GM21825 (cell line): Measurements from ENCODE around the gene TPSB2.

ENCODE experiments used
- ATAC-seq: cut with Tn5 transposase; IDR thresholded peaks from one replicate; pipeline ENCODE4 v1.9.1; 2021; ENCODE audit warnings: mild to moderate bottlenecking, moderate library complexity; ENCODE audit not compliant: unreplicated experiment

TPSB2 gene

DNA sequence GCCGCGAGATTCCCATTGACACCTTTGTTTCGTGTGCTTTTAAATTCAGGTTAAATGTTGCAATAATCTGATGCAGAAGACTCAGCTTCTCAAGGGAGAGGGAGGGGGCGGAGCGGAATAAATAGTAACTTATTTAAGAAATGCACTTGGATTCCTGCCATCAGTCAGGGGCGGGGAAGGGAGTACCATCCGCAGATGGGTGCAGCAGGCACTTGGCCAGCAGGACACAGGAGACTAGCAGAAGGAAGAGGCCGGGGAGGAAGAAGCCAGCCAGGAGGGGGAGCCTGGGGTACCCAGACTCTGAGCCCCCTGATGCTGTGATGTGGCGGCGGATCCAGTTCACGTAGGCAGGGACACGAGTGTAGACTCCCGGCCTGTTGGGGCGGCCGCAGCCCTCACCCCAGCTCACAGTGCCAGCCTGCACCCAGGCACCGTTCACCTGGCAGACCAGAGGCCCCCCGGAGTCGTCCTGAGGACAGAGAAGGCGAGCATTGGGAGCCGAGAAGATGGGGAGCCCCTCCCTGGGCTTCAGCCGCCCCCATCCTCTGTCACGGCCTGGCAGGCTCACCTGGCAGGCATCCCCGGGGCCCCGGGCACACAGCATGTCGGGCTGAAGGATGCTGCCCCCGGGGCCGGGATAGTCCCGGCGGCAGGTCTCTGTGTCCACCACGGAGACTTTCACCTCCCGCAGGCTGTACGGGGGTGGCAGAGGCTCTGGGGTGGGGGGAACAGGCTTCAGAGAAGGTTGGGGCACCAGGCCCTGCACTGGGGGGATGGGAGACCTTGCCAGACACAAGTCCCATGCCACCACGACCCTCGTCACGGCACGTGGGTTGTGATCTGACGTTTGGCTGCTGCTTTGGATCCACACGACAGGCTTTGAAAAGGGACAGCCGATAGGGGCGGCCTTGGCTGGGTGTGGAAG is 8.1 kb downstream of the TPSB2 start:
- ATAC-seq = no peak

DNA sequence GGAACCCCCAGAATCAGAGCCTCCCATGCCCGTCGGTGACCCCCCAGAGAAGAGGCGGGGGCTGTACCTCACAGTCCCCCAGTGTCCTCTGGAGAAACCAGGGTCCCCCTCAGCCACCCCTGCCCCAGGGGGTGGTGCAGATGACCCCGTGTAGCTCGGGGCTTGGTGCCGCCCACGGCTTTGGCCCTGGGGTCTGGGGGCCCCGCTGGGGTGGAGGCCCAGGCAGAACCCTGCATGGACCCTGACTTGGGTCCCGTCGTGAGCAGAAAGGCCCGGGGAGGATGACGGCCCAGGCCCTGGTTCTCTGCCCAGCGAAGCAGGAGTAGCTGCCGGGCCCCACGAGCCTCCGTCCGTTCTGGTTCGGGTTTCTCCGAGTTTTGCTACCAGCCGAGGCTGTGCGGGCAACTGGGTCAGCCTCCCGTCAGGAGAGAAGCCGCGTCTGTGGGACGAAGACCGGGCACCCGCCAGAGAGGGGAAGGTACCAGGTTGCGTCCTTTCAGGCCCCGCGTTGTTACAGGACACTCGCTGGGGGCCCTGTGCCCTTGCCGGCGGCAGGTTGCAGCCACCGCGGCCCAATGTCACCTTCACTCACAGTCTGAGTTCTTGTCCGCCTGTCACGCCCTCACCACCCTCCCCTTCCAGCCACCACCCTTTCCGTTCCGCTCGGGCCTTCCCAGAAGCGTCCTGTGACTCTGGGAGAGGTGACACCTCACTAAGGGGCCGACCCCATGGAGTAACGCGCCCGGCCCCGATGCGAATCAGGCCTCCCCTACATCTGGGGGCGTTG is 8.9 kb downstream of the TPSB2 start:
- ATAC-seq = no peak

DNA sequence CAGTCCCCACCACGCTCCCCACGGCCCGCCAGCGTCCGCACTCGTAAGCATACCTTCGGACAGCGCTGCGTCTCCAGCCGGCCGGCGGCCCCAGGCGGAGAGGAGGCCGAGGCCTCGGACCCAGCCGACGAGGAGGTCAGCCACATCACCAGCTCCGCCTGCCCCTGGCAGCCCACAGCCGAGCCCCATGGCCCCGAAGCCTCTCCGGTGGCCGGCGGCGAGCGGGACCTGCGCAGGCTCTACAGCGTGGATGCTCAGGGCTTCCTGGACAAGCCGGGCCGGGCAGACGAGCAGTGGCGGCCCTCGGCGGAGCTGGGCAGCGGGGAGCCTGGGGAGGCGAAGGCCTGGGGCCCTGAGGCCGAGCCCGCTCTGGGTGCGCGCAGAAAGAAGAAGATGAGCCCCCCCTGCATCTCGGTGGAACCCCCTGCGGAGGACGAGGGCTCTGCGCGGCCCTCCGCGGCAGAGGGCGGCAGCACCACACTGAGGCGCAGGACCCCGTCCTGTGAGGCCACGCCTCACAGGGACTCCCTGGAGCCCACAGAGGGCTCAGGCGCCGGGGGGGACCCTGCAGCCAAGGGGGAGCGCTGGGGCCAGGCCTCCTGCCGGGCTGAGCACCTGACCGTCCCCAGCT is 9.8 kb downstream of the TPSB2 start:
- no peak for ATAC-seq

DNA sequence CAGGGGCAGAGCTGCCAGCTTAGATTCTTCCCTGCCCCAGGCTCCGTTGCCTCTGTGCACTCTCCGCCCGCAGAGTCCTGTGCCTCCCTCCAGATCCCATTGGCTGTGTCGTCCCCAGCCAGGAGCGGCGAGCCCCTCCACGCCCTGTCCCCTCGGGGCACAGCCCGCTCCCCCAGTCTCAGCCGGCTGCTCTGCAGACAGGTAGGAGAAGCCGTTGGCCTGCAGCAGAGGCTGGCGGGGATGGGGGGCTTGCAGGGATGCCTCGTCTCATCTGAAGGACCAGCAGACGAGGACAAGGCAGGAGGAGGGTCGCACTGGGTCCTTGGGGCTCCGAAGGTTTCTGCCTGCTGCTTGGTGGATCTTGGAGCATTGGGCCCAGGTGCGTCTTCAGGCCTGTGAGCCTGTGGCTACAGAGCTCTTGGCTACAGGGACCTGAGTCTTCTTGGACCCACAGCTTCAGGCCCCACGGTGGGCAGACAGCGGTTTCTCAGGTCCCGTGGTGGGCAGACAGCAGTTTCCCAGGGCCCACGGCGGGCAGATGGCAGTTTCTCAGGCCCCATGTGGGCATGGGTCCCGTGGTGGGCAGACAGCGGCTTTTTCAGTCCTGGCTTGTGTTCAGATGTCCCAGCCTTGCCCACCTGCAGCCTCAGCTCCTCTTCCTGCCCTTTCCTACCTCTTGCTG is 10.9 kb downstream of the TPSB2 start:
- no peak for ATAC-seq

DNA sequence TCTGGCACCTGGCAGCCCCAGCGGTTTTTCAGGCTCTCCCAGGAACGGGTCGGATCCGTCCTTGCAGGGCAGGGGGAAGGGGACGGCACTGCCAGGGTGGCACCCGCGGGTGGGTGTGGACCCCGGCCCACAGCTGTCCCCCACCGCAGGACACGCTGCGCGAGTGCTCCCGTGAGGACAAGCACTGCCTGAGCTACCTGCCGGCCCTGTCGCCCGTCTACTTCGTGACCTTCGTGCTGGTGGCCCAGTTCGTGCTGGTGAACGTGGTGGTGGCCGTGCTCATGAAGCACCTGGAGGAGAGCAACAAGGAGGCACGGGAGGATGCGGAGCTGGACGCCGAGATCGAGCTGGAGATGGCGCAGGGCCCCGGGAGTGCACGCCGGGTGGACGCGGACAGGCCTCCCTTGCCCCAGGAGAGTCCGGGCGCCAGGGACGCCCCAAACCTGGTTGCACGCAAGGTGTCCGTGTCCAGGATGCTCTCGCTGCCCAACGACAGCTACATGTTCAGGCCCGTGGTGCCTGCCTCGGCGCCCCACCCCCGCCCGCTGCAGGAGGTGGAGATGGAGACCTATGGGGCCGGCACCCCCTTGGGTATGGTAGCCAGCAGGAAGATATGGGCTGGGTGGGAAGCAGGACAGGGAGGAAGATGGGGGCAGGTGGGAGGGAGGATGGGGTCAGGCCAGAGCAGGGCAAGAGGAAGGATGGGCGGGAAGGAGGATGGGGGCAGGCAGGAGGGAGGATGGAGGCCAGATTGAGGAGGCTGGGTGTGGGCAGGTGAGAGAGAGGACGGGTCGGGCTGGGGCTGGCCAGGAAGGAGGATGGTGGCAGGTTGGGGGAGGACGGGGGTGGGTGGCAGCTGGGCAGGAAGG is 11.7 kb downstream of the TPSB2 start:
- ATAC-seq = no peak

DNA sequence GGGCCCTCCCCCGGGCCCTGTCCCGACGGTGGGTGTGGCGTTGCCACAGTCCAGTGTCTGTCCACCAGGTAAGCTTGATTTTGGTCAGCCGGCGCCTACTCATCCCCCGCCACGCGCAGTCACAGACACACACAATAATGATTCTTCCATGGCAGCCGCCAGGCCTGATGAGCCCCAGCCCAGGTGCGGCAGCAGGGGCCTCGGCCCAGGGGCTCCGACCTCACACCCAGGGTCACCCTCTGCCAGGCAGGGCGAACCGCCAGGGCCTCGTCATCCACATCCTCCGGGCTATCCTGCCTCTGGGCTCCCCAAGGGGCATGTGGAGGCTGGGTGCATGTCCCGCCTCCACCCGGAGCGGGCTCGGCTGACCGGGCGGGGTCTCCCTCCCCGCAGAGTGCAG is 12.5 kb downstream of the TPSB2 start:
- ATAC-seq = no peak

DNA sequence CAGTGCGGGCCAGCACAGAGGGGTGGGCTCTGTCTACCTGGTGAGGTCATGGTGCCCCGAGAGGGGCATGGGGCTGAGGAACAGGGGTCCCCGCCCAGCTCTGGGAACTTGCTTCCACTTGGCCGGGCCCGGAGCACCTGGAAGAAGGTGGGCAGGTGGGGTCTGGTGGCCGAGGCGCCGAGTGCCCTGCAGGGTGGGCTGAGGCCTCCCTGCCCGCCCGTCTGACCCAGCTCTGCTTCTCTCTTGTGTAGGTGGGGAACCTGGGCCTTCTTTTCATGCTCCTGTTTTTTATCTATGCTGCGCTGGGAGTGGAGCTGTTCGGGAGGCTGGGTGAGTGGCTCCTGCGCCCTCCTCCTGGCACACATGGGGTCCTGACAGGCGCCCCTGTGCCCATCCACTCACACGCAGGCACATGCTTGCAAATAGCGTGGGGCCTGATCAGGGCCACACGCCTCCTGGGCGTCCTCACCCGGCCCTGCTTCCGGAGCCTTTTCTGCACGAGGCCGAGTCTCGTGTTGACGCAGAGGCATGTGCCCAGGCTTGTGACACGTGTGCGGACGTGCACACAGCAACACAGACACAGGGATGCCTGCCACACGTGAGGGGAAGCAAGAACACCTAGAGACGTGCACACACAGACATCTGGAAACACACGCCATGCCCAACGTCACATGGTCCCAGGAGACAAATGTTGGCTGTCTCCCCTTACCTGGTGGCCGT is 13.1 kb downstream of the TPSB2 start:
- ATAC-seq = no peak

DNA sequence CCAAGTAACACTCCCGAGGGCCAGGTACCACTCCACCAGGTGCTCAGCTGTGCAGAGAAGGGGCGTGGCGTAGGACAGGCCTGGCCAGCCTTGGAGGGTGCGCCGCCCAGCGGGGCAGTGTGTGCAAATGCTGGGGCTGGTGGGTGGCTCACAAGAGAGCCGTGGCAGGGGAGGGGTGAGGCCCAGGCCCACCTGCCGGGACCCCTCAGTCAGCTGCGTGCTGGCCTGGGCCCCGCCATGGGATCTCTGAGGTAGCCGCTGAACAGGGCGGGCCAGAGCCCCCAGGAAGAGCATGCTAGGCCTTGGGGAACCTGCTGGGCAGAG is 13.7 kb downstream of the TPSB2 start:
- no peak for ATAC-seq

DNA sequence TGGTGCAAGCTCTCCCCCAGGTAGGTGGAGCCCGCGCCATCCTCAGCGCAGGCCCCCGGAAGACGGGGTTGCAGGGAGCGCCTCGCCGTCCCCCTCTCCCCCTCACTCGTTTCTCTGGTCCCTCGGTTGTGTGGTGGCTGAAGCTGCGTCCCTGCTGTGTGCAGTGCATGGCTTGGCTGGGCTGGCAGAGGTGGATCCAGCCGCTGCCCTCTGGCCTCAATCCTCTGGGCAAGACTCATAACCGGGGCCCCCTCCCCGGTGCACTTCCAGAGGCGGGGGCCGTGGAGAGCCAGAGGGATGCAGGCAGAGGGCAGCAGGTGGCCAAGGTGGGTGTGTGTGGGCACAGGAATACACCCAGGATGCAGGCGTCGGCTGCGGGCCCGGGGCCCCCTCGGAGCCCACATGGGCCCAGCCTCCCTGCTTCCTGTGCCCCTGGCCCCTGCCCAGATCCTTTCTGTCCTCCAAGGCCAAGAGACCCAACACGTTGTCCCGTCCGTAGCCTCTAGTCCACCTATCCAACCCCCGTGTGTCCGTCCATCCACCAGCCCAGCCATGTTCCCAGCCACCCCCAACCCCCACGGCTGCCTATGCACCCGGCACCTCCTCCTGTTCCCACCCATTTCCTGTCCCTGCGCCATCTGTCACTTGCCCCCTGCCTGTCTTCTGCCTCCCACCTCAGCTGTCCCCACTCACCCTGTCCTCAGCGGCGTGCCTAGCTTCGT is 14.2 kb downstream of the TPSB2 start:
- no peak for ATAC-seq

DNA sequence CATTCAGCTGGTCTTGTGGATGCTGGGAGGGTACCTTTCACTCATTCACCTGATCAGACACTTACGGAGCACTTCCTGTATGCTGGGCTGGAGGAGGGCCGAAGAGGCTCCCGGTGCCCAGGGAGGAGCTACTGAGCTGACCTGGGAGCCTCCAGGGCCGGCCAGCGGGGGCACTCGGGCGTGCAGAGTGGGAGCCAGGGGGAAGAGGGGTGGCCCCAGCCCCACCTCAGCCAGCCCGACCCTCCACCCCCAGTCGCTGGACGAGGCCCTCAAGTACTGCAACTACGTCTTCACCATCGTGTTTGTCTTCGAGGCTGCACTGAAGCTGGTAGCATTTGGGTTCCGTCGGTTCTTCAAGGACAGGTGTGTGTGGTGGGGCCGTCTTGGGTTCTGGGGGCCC is 15.3 kb downstream of the TPSB2 start:
- ATAC-seq = no peak

DNA sequence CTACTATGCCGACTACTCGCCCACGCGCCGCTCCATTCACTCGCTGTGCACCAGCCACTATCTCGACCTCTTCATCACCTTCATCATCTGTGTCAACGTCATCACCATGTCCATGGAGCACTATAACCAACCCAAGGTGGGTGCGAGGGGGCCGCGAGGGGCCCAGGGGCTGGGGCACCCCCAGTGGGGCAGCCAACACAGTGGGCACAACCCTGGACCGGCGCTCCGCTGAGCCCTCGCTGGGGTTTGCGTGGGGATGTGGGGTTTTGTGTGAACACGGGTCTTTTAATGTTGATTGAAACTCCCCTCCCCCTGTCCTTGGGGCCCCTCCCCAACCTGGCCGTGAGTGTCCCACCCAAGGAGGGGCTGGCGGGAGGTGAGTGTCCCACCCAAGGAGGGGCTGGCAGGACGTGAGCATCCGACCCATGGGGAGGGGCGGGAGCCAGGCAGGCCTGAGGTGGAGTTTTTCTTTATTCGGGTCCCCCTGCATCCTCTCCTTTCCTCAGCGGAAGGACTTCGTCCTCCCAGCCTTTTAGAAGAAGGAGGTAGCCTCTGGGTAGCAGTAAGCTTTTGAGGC is 16.1 kb downstream of the TPSB2 start:
- ATAC-seq = no peak

DNA sequence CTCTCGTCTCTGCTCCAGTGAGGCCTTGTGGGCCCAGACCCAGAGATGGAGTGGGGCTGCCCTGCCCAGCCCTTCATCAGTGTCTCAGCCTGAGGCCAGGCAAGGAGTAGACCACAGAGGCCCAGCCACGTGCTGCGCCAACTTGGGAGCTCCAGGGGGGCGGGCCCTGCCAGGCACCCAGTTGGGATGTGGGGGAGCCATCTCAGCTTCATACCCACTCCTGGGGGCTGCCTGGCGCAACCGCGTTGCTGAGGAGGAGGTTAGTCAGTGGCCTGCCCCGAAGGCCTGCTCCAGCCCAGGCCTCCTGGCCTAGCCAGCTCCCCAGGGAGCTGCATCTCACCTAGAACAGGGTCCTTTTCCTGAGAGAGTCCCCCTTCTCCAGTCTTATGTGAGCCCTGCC is 16.8 kb downstream of the TPSB2 start:
- no peak for ATAC-seq

DNA sequence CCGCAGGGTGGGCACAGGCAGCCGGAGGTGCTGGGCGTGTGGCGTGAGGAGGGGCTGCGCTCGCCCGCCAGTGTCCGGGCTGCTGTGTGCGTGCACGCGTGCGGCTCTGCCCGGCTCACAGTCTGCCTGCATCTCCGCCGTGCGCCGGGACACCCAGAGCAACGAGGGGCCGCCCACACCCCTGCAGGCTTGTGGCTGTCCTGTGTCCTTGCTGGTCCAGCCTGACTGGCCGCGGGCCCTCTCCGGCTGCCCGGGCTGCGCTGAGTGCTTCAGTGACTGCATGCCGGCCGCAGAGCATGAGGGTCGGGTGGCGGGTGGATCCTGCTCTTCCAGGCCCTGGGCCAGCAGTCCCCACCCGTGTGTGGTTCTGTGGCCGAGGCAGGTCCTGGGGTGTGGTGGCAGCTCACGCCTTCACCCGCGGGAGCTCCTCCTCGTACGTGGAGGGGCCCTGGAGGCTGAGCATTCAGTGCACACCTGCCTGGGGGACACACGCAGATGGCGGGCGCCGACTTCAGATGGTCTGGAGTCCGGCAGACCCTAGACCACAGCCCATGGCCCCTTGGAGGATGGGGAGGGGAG is 17.3 kb downstream of the TPSB2 start:
- ATAC-seq = no peak

DNA sequence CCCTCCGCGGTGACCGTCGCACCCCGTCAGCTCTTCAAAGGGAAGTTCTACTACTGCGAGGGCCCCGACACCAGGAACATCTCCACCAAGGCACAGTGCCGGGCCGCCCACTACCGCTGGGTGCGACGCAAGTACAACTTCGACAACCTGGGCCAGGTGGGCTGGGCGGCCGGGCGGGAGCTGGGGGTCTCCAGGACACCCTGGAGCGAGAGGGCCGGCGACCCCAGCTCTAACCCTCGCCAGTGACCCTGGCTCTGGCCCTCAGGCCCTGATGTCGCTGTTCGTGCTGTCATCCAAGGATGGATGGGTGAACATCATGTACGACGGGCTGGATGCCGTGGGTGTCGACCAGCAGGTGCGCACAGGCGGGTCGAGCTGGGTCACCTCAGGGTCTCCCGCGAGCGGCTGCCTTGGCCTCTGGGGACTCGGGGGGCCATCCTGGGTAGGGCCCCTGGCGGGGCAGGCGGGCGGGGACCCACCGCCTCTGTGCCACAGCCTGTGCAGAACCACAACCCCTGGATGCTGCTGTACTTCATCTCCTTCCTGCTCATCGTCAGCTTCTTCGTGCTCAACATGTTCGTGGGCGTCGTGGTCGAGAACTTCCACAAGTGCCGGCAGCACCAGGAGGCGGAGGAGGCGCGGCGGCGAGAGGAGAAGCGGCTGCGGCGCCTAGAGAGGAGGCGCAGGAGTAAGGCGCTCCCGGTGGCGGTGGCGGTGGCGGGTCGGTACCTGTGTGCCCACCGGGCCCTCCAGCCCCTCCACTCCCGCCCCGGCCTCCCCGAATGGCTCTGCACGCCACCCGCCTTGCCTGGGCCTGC is 18.3 kb downstream of the TPSB2 start:
- no peak for ATAC-seq

DNA sequence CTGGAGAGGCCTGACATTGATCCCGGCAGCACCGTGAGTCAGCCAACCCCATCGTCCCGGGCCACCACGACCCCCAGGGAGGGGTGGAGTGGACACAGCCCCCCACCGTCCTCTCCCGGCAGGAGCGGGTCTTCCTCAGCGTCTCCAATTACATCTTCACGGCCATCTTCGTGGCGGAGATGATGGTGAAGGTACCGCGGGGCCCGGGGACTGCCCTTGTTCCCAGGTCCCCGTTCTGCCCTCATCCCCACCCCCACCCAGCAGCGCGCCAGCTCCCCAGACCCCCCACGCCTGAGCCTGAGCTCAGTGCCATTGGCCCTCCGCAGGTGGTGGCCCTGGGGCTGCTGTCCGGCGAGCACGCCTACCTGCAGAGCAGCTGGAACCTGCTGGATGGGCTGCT is 19.5 kb downstream of the TPSB2 start:
- no peak for ATAC-seq

DNA sequence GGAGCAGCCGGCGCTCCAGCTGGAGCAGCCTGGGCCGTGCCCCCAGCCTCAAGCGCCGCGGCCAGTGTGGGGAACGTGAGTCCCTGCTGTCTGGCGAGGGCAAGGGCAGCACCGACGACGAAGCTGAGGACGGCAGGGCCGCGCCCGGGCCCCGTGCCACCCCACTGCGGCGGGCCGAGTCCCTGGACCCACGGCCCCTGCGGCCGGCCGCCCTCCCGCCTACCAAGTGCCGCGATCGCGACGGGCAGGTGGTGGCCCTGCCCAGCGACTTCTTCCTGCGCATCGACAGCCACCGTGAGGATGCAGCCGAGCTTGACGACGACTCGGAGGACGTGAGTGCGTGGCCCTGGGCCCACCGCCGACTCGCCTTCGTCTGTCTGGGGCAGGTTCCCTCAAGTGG is 20.9 kb downstream of the TPSB2 start:
- ATAC-seq = no peak

DNA sequence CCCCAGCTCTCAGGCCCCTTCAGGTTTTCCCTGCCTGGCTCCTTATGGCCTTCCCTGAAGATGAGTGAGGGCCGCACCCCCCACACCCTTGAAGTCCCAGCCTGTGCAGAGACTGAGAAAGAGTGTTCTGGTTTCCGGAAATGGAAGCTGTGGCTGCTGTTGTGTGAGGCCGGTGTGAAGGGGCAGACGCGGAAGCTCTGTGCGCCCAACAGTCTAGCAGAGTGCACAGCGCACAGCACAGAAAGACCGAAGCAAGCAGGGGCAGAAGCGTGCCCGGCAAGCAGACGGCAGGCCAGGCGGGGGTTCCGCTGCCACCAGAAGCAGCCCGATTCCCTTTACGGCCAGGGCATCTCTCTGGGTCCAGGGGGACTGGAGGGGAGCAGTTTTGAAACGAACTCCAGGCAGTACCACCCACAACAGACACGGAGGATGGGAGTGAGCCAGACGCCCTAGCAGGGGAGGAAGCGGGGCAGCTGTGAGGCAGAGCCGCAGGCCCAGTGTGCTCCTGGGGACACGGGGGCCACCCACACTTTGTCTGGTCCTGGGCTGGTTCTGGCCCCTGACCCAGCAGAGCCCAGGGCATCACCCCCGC is 21.6 kb downstream of the TPSB2 start:
- ATAC-seq = no peak
